AG08395 (cell line): Measurements from ENCODE around the gene LHX5.
A peak's percentile ranks its signal among the peaks of the same experiment; 100 is the strongest.

Experiments used
- DNase-seq: peaks from one replicate; pipeline ENCODE4 v3.0.0; 2012; ENCODE audit warnings: mixed read lengths, low spot score

The LHX5 gene

DNA sequence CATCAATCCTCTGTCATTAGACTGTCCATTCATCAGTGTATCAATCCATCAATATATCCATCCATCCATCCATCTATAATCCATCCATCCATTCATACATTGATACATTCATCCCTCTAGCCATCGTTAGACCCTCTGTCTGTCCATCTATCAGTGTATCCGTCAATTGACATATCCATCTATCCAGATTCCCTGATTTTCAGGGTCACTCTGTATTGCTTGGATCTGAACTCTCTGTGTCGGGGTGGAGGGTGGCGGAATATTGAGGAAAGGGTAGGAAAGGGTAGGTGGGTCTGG, 32.4 kb downstream of the LHX5 start:
- no peak for DNase-seq

DNA sequence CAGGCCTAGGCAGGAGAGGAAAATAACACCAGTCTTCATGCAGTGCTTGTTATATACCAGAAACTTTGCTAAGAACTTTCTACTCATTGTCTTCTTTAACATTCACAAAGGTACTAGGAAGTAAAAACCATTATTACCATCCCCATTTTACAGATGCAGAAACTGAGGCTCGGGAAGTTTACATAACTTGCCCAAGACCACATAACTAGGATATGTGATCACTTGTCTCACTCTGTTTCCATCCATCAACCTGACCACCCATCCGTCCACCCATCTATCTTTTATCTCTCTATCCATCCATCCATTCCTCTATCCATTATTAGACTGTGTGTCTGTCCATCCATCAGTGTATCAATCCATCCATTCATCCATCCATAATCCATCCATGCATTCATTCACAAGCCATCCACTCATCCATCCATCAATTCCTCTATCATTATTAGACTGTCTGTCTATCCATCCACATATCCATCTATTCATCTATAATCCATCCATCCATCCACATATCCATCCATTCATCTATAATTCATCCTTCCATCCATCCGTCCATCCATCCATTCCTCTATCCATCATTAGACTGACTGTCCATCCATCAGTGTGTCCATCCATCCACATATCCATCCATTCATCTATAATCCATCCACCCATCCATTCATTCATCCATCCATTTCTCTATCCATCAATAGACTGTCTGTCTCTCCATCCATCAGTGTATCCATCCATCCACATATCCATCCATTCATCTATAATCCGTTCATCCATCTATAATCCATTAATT, 33.0 kb downstream of the LHX5 start:
- no peak for DNase-seq

DNA sequence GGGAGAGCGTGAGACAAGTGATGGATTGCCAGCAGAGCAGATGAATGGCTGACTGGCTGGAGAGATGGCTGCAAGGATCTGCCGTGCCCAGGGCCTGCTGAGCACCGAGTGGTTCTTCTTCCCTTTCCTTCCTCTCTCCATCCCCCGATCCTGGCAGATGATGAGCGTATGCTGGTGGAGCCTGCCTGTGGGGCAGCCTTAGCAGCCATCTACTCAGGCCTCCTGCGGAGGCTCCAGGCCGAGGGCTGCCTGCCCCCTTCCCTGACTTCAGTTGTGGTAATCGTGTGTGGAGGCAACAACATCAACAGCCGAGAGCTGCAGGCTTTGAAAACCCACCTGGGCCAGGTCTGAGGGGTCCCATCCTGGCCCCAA, 34.0 kb downstream of the LHX5 start:
- no peak for DNase-seq

DNA sequence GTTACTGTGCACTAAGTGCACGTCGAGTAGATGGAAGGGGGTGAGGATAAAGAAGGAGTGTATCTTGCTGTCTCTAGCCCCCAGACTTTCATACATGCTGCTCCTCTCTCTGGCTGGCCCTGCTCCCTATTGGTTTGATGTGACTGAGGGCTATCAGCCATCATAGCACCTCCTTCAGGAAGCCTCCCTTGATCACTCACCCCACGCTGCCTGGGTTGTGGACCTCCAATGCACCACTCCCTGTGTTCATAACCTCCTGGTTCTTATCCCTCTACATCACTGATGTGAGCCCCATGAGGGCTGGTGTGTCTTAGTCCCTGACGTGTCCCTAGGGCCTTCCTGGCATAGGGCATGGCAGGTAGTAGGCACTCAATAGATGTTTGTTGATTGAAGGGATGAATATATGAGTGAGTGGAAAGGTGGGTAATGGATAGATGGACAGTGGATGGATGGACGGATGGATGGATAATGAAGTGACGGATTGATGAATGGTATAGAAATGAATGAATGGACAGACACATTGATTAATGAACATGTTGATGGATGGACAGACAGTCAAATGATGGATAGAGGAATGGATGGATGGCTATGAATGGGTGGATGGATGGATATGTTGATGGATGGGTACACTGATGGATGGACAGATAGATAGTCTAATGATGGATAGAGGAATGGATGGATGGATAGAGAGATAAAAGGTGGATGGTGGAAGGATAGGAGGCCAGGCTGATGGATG, 34.5 kb downstream of the LHX5 start:
- DNase-seq: no peak

DNA sequence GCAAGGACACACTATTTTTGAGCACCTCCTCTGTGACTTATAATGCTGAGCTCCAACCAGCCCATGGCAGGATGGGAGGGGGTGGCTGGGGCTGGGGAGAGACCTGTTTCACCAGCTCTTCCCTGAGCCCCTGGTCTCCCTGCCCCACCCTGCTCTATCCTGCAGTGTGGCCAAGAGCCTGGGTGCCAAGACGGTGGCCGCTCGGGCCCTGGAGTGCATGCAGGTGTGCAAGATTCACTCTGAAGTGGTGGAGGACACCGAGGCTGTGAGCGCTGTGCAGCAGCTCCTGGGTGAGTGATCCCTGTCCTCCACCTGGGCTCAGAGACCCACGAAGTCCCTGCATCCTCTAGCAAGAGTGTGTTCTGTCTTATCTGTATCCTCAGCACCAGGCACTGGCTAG, 35.1 kb downstream of the LHX5 start:
- no peak for DNase-seq

DNA sequence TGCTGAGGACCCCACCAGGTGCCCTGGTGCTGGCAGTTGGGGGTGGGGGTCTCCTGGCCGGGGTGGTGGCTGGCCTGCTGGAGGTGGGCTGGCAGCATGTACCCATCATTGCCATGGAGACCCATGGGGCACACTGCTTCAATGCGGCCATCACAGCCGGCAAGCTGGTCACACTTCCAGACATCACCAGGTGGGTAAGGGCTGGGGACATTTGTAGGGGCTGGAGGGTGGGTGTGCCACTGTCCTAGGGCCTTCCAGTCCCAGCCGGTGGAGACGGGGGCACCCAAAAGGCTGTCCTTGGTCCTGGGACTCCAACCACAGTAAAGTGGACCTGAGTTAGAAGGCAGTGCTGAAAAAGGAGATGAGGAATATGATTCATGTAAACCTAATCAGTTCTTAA, 36.3 kb downstream of the LHX5 start:
- no peak for DNase-seq

DNA sequence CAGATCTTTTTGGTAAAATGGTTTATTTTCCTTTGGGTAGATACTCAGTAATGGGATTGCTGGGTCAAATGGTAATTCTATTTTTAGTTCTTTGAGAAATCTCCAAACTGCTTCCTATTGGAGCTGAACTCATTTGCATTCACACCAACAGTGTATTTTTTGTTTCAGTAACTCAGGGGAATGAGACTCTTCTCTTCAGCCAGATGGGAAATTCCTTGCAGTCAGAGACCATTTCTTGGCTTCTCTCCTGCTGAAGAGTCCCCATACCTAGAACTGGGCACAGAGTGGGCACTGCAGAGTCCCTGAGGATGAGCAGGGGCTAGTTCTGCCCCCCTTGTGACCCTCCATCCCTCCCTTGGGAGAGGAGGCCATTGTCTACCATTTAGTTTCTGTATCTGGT, 38.7 kb downstream of the LHX5 start:
- no peak for DNase-seq

DNA sequence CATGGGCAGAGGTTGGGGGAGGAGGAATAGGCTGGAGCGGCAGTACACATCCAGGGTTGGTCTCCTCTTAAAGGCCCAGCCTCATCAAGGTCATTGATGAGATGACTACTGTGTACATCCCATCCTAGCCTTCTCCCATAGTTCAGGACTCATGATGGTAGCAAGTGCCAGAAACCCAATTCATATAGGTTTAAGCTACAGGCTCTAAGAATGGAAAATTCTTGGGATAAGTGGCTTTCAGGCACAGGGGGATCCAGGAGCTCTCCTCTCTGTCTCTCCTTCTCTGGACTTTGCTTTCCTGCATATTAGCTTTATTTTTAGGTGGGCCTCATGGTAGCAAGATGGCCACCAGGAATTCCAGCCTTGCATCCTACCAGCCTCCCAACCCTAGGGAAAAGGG, 43.2 kb downstream of the LHX5 start:
- DNase-seq: no peak

DNA sequence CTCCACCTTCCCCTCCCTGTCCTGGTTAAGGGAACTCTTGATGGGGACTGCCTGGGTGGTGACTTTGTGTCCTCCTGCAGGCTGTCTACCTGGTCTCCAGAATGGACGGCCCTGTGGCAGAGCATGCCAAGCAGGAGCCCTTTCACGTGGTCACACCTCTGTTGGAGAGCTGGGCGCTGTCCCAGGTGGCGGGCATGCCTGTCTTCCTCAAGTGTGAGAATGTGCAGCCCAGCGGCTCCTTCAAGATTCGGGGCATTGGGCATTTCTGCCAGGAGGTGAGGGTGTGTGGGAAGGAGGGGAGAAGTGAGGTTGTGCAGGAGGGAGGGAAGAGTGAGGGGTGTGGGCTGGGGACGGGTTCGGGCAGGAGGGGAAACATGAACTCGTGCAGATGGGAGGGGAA, 43.8 kb downstream of the LHX5 start:
- DNase-seq: no peak

DNA sequence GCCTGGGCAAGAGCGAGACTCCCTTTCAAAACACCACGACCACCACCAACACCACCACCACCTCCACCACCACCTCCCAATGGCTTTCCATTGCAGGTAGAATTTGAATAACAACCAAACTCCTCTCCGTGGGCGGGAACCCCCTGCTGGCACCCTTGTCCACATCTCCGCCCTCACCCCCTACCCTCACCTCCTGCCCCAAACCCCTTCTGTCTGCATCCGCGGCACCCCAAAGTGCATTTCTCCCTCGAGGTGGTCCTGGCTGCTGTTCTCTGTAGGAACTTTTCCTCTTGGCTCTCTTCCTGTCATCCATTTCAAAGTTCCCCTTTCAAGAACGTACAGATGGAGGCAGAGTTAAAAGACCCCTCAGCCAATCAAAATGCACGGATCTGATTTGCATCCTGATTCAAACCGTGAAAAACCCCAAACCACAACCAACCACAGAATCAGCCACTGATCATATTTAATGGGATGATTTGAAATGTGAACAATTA, 45.7 kb downstream of the LHX5 start:
- no peak for DNase-seq

DNA sequence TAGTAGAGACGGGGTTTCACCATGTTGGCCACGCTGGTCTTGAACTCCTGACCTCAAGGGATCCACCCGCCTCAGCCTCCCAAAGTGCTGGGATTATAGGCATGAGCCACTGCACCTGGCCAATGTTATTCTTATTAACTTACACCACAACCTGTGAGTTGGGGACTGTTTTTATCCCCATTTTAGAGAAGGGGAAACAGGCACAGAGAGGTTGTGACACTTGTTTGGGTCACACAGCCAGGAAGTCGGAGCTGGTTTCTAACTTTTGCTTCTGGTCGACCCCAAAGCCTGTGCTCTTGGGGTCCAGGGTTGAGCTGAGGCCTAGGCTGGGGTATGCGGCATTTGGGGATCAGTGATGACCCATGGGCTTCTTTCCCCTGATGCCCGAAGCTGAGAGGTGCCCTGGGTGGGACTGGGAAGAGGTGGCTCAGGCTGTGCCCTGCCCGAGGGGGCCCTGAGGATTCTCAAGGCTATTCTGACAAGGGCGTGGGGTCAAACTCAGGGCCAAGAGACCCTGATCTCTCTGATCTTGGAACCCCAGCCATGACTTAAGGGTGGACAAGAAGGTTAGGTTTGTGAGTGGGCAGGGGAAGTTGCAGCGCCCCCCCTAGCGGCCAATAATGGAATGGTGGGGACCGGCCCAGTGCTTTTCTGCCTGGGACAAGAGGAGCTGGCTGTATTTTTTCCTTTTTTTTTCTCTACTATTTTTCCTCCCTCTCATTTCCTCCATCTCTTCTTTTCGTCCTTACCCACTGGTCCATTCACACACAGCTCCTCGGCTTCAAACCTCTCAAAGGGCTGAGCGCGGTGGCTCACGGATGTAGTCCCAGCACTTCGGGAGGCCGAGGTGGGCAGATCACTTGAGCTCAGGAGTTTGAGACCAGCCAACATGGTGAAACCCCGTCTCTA, 46.5 kb downstream of the LHX5 start:
- DNase-seq: peak; percentile 74

DNA sequence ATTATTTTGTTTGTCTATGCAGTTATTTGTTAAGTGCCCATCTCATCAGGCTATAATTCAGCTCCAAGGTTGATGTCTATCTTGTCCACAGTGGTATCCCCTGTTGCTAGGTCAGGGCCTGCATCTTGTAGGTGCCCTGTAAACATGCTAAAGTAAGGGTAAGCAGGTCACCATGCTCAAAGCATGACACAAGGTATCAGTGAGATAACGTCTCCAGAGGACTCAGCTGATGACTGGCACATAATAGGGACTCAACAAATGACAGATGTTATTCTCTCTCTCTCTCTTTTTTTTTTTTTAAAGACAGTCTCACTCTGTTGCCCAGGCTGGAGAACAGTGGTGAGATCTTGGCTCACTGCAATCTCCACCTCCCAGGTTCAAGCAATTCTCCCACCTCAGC, 47.2 kb downstream of the LHX5 start:
- DNase-seq: no peak

DNA sequence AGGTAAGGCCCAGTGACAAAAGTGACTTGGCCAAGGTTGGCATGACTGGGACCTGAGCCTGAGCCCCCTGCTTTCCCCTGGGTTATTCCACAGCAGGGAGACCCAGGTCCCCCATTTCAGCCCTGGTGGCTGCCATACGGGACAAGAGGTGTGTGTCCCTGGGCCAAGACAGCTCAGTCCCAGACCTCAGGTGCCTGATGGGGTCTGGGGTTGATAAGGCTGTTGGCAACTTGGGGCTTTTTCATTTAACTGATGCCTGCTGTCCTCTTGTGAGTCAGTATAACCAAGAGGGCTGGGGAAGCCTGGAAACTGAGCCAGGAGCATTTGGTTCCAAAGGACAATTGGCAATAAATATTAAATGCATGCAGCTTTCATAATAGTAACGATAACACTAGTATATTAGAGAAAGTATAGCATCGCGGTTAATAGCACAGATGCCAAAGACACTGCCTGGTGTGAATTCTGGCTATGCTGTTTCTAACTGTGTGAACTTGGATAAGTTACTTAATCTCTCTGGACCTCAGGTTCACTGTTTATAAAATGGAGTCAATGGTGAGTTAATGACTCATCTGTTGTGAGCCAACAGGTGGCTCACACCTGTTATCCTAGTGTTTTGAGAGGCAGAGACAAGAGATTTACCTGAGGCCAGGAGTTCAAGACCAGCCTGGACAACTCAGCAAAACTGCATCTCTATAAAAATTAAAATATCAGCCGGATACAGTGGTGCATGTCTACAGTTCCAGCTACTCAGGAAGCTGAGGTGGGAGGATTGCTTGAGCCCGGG, 48.6 kb downstream of the LHX5 start:
- no peak for DNase-seq

DNA sequence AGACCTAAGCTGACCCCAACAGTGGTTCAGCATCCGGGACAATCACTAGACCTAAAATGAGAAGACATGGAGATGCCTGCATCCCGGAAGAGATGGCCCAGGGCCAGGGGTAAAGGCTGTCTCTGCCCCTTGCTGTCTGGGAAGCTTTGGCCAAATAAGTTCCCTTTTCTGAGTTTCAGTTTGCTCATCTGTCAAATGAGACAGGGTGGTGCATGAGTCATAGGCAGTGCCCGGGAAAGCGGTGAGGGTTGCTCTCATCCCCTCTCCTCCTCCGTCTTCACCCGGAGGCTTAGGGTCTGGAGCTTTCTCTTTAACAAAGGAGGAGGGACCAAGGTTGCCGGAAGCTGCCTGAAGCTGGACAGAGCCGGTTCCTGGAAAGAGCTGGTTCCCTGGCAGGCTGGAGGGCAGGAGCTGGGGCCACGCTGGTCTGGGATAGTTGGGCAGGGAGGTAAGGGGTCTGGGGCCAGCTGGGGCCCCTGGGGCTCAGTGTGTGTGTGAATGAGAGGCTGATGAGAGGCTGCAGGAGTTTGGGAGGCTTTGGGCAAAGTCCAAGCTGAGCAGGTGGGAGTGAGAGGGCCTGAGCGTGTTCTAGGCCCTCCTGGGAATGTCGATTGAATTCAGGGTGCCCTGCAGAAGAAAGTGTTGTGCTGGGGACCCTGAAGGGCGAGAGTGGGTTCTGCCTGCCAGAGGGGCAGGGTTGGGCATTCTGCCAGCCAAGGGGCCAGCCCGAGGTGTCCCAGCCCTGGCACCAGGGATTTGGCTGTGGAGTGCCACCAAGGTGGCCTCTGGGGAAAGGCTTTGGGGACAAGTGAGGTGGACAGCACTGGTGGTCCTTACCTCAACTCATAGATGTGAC, 49.4 kb downstream of the LHX5 start, which contains the start of gene SDSL:
Gene SDSL (plus strand): TSS at position 351 of the 856 bp plus-strand sequence. CDS start 5,603 bp downstream, outside the sequence.
- DNase-seq: peak; percentile 86

DNA sequence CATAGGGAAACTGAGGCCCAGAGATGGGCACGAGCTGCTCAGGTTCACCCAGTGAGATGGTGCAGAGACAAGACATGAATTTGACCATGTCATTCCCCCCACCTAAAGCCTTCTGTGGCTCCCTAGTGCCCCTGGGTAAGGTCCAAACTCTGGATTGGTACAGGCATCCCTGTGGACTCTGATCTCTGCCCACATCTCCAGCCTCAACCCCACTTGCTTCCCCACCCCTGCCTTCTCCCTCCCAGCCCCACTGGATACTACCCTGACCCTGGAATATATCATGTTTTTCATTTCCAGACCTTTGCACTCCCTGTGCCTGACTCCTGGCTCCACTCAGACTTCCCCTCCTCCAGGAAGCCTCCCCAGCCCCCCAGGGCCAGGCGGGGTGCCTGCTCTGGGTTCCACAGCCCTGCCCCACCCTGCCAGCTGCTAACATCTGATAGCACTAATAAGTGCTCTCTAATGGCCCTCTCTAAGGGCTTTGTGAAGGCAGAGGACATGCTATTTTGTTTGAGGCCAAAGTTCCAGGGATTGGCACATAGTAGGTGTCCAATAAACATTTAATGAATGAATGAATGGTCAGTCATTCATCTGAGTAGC, 50.6 kb downstream of the LHX5 start:
- no peak for DNase-seq

DNA sequence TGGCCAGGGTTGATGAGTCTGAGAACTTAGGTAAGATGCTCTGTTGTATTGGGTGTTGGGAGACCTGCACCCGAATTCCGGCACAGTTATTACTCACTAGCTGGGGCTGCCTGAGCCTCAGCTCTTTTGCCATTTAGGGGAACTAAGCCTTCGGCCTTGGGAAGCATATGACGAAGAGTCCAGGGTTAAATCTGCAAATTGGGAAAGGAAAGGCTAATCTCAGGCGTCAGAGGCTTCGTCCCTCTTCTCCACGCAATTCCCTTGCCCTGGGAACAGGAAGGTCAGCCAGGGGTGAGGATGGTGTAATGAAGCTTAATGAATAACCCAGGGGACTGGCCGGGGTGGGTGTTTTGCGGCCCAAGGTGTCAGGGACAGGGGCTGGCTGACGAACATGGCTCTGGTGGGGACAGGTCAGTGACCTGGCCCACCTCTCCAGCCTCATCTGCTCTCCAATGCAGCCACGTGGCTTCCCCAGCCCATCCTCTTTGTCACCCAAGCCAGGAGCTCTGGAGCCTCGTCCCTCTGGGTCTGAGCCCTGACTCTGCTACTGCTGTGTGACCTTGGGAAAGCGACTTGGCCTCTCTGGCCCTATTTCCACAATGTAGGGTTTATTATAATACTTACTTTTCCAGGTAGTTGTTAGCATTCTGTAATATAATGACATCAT, 53.3 kb downstream of the LHX5 start:
- no peak for DNase-seq

DNA sequence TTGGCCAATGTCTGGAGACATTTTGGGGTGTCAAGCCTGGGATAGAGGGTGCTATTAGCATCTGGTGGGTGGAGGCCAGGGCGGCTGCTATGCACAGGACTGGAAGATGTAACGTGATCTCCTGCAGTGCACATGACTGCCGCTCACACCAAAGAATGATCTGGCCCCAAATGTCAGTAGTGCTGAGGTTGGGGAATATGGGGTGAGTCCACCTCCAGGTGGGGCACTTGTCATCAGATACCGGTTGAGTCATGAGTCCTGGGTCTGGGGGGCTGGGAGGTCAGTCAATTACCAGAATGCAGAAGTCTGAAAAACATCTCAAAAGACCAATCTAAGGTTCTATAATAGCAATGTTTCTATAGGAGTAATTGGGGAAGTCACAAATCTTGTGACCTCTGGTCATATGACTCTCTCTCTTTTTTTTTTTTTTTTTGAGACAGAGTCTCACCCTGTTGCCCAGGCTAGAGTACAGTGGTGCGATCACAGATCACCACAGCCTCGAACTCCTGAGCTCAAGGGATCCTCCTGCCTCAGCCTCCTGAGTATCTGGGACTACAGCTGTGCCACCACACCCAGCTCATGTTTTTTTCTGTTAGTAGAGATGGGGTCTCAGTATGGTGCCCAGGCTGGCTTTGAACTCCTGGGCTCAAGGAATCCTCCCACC, 55.4 kb downstream of the LHX5 start:
- DNase-seq: no peak

DNA sequence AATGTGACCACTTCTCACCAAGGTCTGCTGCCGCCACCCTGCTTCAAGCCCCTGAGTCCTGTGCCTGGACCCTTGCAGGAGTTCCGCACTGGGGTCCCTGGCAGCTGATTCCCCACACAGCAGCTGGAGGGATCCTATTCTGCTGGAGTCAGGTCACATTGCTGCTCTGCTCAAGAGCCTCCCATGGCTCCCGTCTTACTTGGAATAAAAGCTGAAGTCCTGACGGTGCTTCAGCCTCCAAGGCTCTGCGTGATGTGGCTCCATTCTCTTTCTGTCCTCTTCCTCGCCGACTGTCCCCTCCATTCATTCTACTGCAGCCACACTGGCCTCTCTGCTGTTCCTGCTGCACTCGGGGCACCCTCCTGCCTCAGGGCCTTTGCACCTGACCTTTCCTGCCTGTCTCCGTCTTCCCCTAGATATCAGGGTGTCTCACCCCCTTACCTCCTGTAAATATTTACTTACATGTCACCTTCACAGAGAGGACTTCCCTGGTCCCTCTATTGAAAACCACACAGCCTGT, 57.1 kb downstream of the LHX5 start:
- DNase-seq: no peak

DNA sequence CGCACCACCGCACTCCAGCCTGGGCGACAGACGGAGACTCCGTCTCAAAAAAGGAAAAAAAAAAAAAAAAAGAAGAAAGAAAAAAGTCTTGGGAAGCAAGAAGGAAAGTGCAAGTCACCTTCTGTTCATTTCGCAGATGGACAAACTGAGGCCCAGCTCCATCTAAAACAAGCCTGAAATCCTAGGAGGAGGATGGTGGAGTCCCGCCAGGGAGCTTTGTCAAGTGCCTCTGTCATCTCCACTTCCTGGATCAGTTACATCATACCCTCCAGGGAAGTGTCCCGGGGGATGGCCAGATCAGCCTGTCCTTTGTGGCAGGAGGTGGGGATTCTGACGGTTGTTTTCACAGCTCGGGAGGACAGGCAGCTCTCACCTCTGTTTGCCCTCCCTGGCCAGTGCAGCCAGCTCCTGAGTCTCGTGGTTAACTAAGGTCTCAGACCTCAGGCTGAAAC, 58.2 kb downstream of the LHX5 start:
- peak; percentile 70 for DNase-seq
